ENCODE measurements around the gene PRKCZ.

- TF ChIP-seq CTCF (IDR thresholded peaks at IDR 0.05) (no peak), POLR2A (IDR thresholded peaks at IDR 0.05) (no peak), POLR2AphosphoS5 (IDR thresholded peaks at IDR 0.05) (no peak)
These were observed 101.0 kb downstream of the PRKCZ start for GRCh38 chr1:2151252-2151651.
